BE2C (cell line): ENCODE measurements around the gene ALK.

Experiments used
- DNase-seq: peaks from one replicate; pipeline ENCODE4 v3.0.0-alpha.2; 2020
- H3K27me3 ChIP-seq: fragments of 250-450 bp; sonication (Bioruptor Pico); 2 replicates; pipeline ENCODE4 v1.5.1; 2020; ENCODE audit warnings: mild to moderate bottlenecking
- H3K36me3 ChIP-seq: fragments of 250-450 bp; sonication (Bioruptor Pico); 2 replicates; pipeline ENCODE4 v1.5.1; 2020; ENCODE audit warnings: mild to moderate bottlenecking
- H3K4me1 ChIP-seq: fragments of 250-450 bp; sonication (Bioruptor Pico); 2 replicates; pipeline ENCODE4 v1.5.1; 2020
- H3K4me3 ChIP-seq: 2 replicates; pipeline ENCODE4 v1.5.1; 2011; ENCODE audit warnings: low read depth, low read length
- H3K9me3 ChIP-seq: fragments of 250-450 bp; sonication (Bioruptor Pico); 2 replicates; pipeline ENCODE4 v1.5.1; 2020
- CTCF ChIP-seq: IDR thresholded peaks from 2 replicates; pipeline ENCODE4 v1.5.1; 2012; ENCODE audit warnings: mild to moderate bottlenecking, low read depth, low read length

Gene ALK

GRCh38 chr2:29223851-29224692, 697.3 kb downstream of the ALK start:
- DNase-seq, result peak; percentile 50
- Histone ChIP-seq H3K4me3 (no peak overlapping the region), H3K36me3 (no peaks in the 10 kb centered on the region), H3K27me3 (no peaks in the 10 kb centered on the region), H3K4me1 (peaks cover 32% of the 10 kb centered on the region), H3K9me3 (no peaks in the 10 kb centered on the region)
- TF ChIP-seq CTCF, result no peak

- Histone ChIP-seq H3K36me3 (no peaks in the 10 kb centered on the region), H3K9me3 (no peaks in the 10 kb centered on the region), H3K27me3 (no peaks in the 10 kb centered on the region), H3K4me3 (no peak overlapping the region), H3K4me1 (peaks cover 29% of the 10 kb centered on the region)
- no peak for TF ChIP-seq CTCF
- no peak for DNase-seq
Measured at GRCh38 chr2:29223257-29223656, 698.1 kb downstream of the ALK start.

- no peak overlapping the region for H3K4me3 ChIP-seq
- DNase-seq, result no peak
- TF ChIP-seq CTCF, result no peak
- no peaks in the 10 kb centered on the region for H3K27me3 ChIP-seq
- no peaks in the 10 kb centered on the region for H3K36me3 ChIP-seq
- no peaks in the 10 kb centered on the region for H3K9me3 ChIP-seq
- peaks cover 25% of the 10 kb centered on the region for H3K4me1 ChIP-seq
Measured at GRCh38 chr2:29222381-29223179, 698.8 kb downstream of the ALK start.

DNA sequence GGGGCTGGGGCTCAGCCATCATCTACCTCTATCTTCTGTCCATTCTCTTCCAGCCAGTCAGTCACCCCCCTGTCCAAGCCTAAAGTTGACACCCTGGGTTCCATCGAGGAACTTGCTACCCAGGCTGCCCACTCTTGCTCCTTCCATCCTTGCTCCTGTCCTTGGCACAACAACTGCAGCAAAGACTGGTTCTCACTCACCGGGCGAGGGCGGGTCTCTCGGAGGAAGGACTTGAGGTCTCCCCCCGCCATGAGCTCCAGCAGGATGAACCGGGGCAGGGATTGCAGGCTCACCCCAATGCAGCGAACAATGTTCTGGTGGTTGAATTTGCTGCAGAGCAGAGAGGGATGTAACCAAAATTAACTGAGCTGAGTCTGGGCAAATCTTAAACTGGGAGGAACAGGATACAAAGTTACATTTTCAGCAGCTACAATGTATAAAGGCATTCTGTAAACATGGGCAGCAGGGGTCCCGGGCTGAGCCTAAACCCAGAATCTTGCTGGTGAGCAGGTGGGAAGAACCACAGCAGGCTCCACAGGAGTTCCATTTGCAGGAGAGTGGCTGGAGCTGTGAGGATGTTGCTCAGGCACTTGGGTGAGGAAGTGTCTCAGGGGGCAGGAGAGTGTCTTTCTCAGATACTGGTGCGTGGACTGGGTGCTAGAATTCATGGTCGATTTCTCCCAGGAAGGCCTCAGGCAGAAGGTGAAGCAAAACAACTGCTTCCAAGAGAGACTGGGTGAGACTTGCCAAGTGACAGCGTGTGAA, 700.7 kb downstream of the ALK start:
- Histone ChIP-seq H3K4me1 (peaks cover 14% of the 10 kb centered on the region), H3K36me3 (no peaks in the 10 kb centered on the region), H3K4me3 (no peak overlapping the region), H3K27me3 (no peaks in the 10 kb centered on the region), H3K9me3 (no peaks in the 10 kb centered on the region)
- DNase-seq, result no peak
- no peak for TF ChIP-seq CTCF

DNA sequence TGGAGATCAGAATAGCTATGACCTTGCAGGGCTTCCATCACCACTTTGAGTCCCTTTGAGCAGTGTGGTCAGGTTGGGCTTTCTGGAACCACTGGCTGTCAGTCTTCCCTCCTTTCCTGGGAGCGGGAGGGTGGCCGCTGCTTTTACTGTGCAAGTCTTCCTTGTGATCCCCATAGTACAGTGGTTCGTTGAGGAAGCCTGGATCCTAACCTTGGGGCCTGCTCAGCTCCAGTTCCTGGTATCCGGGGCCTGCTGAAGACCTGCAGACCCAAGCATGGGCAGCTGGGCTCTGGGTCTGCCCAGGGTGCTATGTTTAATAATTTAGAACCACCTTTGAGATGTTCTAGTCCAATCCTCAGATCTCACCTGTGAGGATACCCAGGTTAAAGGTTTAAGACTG, 702.0 kb downstream of the ALK start:
- no peaks in the 10 kb centered on the region for H3K36me3 ChIP-seq
- no peak for DNase-seq
- H3K9me3 ChIP-seq, result no peaks in the 10 kb centered on the region
- H3K27me3 ChIP-seq, result no peaks in the 10 kb centered on the region
- H3K4me1 ChIP-seq, result peaks cover 8% of the 10 kb centered on the region
- H3K4me3 ChIP-seq, result no peak overlapping the region
- TF ChIP-seq CTCF, result no peak
